Panc1 (cell line): ENCODE data around the gene ZNG1A. TPM values are rescaled to one million over a fixed set of nuclear protein-coding genes. Genes with fewer than 3 reads are reported as not detected.
"Not testable (repeated sequence)": the region's sequence is repeated elsewhere in the genome, so short reads cannot be mapped to it uniquely, and the experiment has no call there.

Experiments used
- ATAC-seq: fragments of 200-7000 bp; cut with Tn5 transposase; 2 replicates; pipeline ENCODE4 v1.9.1; 2020; ENCODE audit warnings: mild to moderate bottlenecking, moderate library complexity
- BruUV-seq: library from RNA; stranded (reverse); fragments of 400-500 nt; replicated peaks from 2 replicates; lab custom pipeline; 2021; lab: Mats Ljungman, UMichigan
- CTCF ChIA-PET: fragments of 300-600 bp; sonication (Branson Sonifier 250); formaldehyde crosslinking; loops from one replicate; lab custom pipeline; 2022; ENCODE audit warnings: antibody characterized with exemption; lab: Charles Lee
- POLR2A ChIA-PET: fragments of 300-600 bp; sonication (Branson Sonifier 250); formaldehyde crosslinking; loops from one replicate; lab custom pipeline; 2022; ENCODE audit warnings: antibody characterized with exemption; lab: Charles Lee
- DNase-seq: peaks from one replicate; pipeline ENCODE4 v3.0.0-alpha.2; 2010; ENCODE audit warnings: low read depth, low spot score
- H3K27ac ChIP-seq: 2 replicates; pipeline ENCODE4 v1.5.1; 2011; ENCODE audit warnings: mild to moderate bottlenecking, low read length, inconsistent platforms
- H3K27me3 ChIP-seq: fragments of 200-500 bp; sonication (Bioruptor generic); 2 replicates; pipeline ENCODE4 v1.6.0; 2014; ENCODE audit warnings: low read length, inconsistent platforms; ENCODE audit not compliant: control insufficient read depth, insufficient read depth
- H3K36me3 ChIP-seq: fragments of 200-500 bp; sonication (Bioruptor generic); 2 replicates; pipeline ENCODE4 v1.5.1; 2014; ENCODE audit warnings: inconsistent platforms, mild to moderate bottlenecking, low read length, moderate library complexity; ENCODE audit not compliant: control insufficient read depth, insufficient read depth
- H3K4me1 ChIP-seq: 2 replicates; pipeline ENCODE4 v1.5.1; 2011; ENCODE audit warnings: inconsistent platforms, mild to moderate bottlenecking, low read length, moderate library complexity; ENCODE audit not compliant: control insufficient read depth, insufficient read depth
- H3K4me3 ChIP-seq, 2 experiments: 2 replicates each; pipeline ENCODE4 v1.5.1; 2011 to 2012; ENCODE audit warnings: low read depth in 2 of 2, low read length in 2 of 2, mild to moderate bottlenecking in 2 of 2, inconsistent platforms in 1 of 2, moderate library complexity in 1 of 2
- H3K9me3 ChIP-seq: fragments of 200-500 bp; sonication (Bioruptor generic); 2 replicates; pipeline ENCODE4 v1.5.1; 2014; ENCODE audit warnings: low read depth, mild to moderate bottlenecking, inconsistent platforms, low read length, moderate library complexity; ENCODE audit not compliant: control insufficient read depth, insufficient read depth
- in situ Hi-C: cut with HindIII; loops from 2 replicates; pipeline ENCODE4 v1.10.0; 2016; ENCODE audit warnings: low sequenced_read_pairs, low pct_unique_long_range_greater_than_20kb
- intact Hi-C: fragments of 100-400 bp; cut with micrococcal nuclease; formaldehyde crosslinking; loops from one replicate; pipeline ENCODE4 v1.10.0; 2022; ENCODE audit not compliant: unreplicated experiment
- total RNA-seq: library from RNA; stranded (reverse); gene quantifications from one replicate; pipeline ENCODE4 v1.2.1, GENCODE V29; 2021; ENCODE audit not compliant: unreplicated experiment

Gene ZNG1A
- total RNA-seq, 1 experiment from 2014 or later = 16.6 TPM

GRCh38 chr9:87105-87504, 91.8 kb downstream of the ZNG1A start:
- H3K36me3 ChIP-seq, H3K4me1 ChIP-seq, DNase-seq, in situ Hi-C loops, BruUV-seq, H3K9me3 ChIP-seq, ATAC-seq, intact Hi-C loops, CTCF ChIA-PET, POLR2A ChIA-PET, H3K27ac ChIP-seq, H3K27me3 ChIP-seq, H3K4me3 ChIP-seq: not testable (repeated sequence)

GRCh38 chr9:86697-87096, 92.2 kb downstream of the ZNG1A start:
- H3K27ac ChIP-seq, BruUV-seq, DNase-seq, H3K4me1 ChIP-seq, intact Hi-C loops, H3K36me3 ChIP-seq, in situ Hi-C loops, H3K27me3 ChIP-seq, H3K4me3 ChIP-seq, H3K9me3 ChIP-seq, ATAC-seq, CTCF ChIA-PET, POLR2A ChIA-PET: not testable (repeated sequence)

- H3K27ac ChIP-seq, H3K36me3 ChIP-seq, H3K4me3 ChIP-seq, BruUV-seq, CTCF ChIA-PET, in situ Hi-C loops, H3K27me3 ChIP-seq, intact Hi-C loops, DNase-seq, H3K4me1 ChIP-seq, POLR2A ChIA-PET, H3K9me3 ChIP-seq, ATAC-seq: not testable (repeated sequence)
Observed at GRCh38 chr9:82932-83689, 95.7 kb downstream of the ZNG1A start.

- BruUV-seq, in situ Hi-C loops, H3K36me3 ChIP-seq, H3K4me1 ChIP-seq, POLR2A ChIA-PET, ATAC-seq, intact Hi-C loops, H3K27me3 ChIP-seq, H3K9me3 ChIP-seq, CTCF ChIA-PET, DNase-seq, H3K4me3 ChIP-seq, H3K27ac ChIP-seq: not testable (repeated sequence)
Observed at GRCh38 chr9:78333-78732, 100.5 kb downstream of the ZNG1A start.

- ATAC-seq, H3K36me3 ChIP-seq, H3K4me1 ChIP-seq, intact Hi-C loops, H3K27ac ChIP-seq, H3K9me3 ChIP-seq, in situ Hi-C loops, DNase-seq, POLR2A ChIA-PET, H3K4me3 ChIP-seq, H3K27me3 ChIP-seq, CTCF ChIA-PET, BruUV-seq: not testable (repeated sequence)
Observed at GRCh38 chr9:76389-76788, 102.5 kb downstream of the ZNG1A start.

- intact Hi-C loops, POLR2A ChIA-PET, DNase-seq, H3K4me3 ChIP-seq, CTCF ChIA-PET, ATAC-seq, H3K4me1 ChIP-seq, H3K36me3 ChIP-seq, H3K27ac ChIP-seq, H3K9me3 ChIP-seq, H3K27me3 ChIP-seq, in situ Hi-C loops, BruUV-seq: not testable (repeated sequence)
Observed at GRCh38 chr9:73900-74525, 104.8 kb downstream of the ZNG1A start.

- H3K36me3 ChIP-seq, in situ Hi-C loops, H3K9me3 ChIP-seq, H3K4me3 ChIP-seq, BruUV-seq, POLR2A ChIA-PET, H3K27me3 ChIP-seq, intact Hi-C loops, CTCF ChIA-PET, H3K4me1 ChIP-seq, H3K27ac ChIP-seq, DNase-seq: not testable (repeated sequence)
- ATAC-seq = peak; percentile 53
Observed at GRCh38 chr9:73076-73899, 105.6 kb downstream of the ZNG1A start.
